HepG2 (cell line): ENCODE data around the gene PPIL6. TPM values are rescaled to one million over a fixed set of nuclear protein-coding genes. Genes with fewer than 3 reads are reported as not detected.
A peak's percentile ranks its signal among the peaks of the same experiment; 100 is the strongest.

ENCODE experiments used
- SOX5 ChIP-seq: IDR thresholded peaks from 2 replicates; pipeline ENCODE4 v1.6.1; 2016; ENCODE audit warnings: borderline replicate concordance
- polyA plus RNA-seq, 8 experiments: library from polyadenylated mRNA; depleted of rRNA in 3 of 8; stranded (reverse) in 7 of 8; unstranded in 1 of 8; fragments of >200 nt; fragmentation: Illumina TruSeq in 4 of 8; extraction: Trizol in 4 of 8; gene quantifications; 2 replicates each; pipeline versions ENCODE4 v1.2.1 to v1.2.3, GENCODE V29; 2011 to 2016; ENCODE audit warnings: low read depth in 4 of 8, missing spikeins in 1 of 8, mixed read lengths in 1 of 8; ENCODE audit not compliant: insufficient read depth in 1 of 8
- total RNA-seq, 5 experiments: library from RNA; depleted of rRNA; stranded (reverse); fragments of >200 nt; fragmentation: Illumina TruSeq; extraction: Trizol; gene quantifications; 2 replicates each; pipeline ENCODE4 v1.2.3, GENCODE V29; 2016; ENCODE audit warnings: low read depth in 1 of 5
- TF ChIP-seq, protein P1 (sequence below): sonication (generic); formaldehyde crosslinking; IDR thresholded peaks from 2 replicates; pipeline ENCODE4 v1.4.0; 2020; ENCODE audit warnings: missing genetic modification reagents, borderline replicate concordance
- TF ChIP-seq, protein P2 (sequence below): sonication (generic); formaldehyde crosslinking; IDR thresholded peaks from 2 replicates; pipeline ENCODE4 v1.9.0; 2021; ENCODE audit warnings: missing genetic modification reagents, borderline replicate concordance
- TF ChIP-seq, protein P3 (sequence below): sonication (generic); formaldehyde crosslinking; IDR thresholded peaks from 2 replicates; pipeline ENCODE4 v1.5.1; 2020; ENCODE audit warnings: mild to moderate bottlenecking, missing genetic modification reagents
- TF ChIP-seq, protein P4 (sequence below): IDR thresholded peaks from 2 replicates; pipeline ENCODE4 v1.6.1; 2016; ENCODE audit warnings: mild to moderate bottlenecking

PPIL6 gene
- total and polyA plus RNA-seq, 2 of the 13 experiments (the other 11 are each of a cell fraction or from before 2014, with no cell fraction given), result 0.22 to 0.46 TPM

DNA sequence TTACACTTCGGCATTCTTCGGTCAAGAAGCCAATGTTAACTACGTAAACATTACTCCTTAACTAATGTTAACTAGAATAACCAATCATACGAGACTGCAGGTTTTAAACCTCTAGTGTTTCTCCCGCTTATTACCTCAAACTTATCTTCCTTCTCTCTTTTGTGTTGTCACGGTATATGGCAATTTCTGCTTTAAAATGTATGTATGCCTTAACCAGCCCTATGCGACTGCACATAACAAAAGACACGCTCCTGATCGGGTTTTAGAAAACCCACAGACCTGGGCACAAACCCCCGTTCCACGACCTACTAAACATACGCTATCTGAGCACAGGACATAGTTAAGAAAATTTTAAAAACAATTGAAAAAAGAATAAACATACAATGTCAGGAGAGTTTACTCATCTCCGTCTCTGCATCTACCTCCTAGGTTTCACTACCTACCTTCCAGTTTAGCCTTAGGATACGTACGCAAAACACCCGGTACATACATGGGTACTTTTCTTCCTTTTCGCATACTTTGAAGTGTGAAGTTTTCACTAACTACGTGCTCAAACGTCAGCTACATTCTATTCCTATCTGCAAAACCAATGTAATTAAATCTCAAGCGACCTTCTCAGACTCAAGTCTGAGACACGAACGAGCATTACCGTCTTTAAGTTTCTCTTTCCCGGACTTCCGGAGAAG lies 59.2 kb downstream of the PPIL6 start (continued):
- TF ChIP-seq, protein P1, sequence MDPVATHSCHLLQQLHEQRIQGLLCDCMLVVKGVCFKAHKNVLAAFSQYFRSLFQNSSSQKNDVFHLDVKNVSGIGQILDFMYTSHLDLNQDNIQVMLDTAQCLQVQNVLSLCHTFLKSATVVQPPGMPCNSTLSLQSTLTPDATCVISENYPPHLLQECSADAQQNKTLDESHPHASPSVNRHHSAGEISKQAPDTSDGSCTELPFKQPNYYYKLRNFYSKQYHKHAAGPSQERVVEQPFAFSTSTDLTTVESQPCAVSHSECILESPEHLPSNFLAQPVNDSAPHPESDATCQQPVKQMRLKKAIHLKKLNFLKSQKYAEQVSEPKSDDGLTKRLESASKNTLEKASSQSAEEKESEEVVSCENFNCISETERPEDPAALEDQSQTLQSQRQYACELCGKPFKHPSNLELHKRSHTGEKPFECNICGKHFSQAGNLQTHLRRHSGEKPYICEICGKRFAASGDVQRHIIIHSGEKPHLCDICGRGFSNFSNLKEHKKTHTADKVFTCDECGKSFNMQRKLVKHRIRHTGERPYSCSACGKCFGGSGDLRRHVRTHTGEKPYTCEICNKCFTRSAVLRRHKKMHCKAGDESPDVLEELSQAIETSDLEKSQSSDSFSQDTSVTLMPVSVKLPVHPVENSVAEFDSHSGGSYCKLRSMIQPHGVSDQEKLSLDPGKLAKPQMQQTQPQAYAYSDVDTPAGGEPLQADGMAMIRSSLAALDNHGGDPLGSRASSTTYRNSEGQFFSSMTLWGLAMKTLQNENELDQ (CRISPR knock-in tag), result no peak
- TF ChIP-seq, protein P2, sequence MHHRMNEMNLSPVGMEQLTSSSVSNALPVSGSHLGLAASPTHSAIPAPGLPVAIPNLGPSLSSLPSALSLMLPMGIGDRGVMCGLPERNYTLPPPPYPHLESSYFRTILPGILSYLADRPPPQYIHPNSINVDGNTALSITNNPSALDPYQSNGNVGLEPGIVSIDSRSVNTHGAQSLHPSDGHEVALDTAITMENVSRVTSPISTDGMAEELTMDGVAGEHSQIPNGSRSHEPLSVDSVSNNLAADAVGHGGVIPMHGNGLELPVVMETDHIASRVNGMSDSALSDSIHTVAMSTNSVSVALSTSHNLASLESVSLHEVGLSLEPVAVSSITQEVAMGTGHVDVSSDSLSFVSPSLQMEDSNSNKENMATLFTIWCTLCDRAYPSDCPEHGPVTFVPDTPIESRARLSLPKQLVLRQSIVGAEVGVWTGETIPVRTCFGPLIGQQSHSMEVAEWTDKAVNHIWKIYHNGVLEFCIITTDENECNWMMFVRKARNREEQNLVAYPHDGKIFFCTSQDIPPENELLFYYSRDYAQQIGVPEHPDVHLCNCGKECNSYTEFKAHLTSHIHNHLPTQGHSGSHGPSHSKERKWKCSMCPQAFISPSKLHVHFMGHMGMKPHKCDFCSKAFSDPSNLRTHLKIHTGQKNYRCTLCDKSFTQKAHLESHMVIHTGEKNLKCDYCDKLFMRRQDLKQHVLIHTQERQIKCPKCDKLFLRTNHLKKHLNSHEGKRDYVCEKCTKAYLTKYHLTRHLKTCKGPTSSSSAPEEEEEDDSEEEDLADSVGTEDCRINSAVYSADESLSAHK, result no peak
- TF ChIP-seq, protein P3, sequence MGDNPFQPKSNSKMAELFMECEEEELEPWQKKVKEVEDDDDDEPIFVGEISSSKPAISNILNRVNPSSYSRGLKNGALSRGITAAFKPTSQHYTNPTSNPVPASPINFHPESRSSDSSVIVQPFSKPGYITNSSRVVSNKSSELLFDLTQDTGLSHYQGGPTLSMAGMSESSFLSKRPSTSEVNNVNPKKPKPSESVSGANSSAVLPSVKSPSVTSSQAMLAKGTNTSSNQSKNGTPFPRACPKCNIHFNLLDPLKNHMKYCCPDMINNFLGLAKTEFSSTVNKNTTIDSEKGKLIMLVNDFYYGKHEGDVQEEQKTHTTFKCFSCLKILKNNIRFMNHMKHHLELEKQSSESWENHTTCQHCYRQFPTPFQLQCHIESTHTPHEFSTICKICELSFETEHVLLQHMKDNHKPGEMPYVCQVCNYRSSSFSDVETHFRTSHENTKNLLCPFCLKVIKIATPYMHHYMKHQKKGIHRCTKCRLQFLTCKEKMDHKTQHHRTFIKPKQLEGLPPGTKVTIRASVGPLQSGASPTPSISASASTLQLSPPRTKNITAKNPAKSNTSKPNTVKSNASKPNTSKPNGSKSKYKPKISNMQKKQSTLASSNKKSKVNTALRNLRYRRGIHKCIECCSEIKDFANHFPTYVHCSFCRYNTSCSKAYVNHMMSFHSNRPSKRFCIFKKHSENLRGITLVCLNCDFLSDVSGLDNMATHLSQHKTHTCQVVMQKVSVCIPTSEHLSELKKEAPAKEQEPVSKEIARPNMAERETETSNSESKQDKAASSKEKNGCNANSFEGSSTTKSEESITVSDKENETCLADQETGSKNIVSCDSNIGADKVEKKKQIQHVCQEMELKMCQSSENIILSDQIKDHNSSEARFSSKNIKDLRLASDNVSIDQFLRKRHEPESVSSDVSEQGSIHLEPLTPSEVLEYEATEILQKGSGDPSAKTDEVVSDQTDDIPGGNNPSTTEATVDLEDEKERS (CRISPR knock-in tag), result 0 out of 2 replicates have a peak, but pooled peaks have one; percentile 5
- 0 out of 2 replicates have a peak, but pooled peaks have one; percentile 11 for TF ChIP-seq SOX5 (CRISPR knock-in tag)
- TF ChIP-seq, protein P4, sequence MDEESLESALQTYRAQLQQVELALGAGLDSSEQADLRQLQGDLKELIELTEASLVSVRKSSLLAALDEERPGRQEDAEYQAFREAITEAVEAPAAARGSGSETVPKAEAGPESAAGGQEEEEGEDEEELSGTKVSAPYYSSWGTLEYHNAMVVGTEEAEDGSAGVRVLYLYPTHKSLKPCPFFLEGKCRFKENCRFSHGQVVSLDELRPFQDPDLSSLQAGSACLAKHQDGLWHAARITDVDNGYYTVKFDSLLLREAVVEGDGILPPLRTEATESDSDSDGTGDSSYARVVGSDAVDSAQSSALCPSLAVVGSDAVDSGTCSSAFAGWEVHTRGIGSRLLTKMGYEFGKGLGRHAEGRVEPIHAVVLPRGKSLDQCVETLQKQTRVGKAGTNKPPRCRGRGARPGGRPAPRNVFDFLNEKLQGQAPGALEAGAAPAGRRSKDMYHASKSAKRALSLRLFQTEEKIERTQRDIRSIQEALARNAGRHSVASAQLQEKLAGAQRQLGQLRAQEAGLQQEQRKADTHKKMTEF, result no peak
